Stomach smooth muscle (tissue), 2 donors: ENCODE measurements around the gene LRCH4.
A peak's percentile ranks its signal among the peaks of the same experiment; 100 is the strongest.

Experiments
- H3K27ac ChIP-seq: one replicate; pipeline ENCODE4 v1.7.0; 2013; ENCODE audit warnings: mild to moderate bottlenecking, low read length, inconsistent platforms
- H3K27me3 ChIP-seq, 2 donors: one replicate each; pipeline ENCODE4 v1.7.0; 2013; ENCODE audit warnings: low read length in 2 of 2; ENCODE audit not compliant: insufficient read depth in 2 of 2, control insufficient read depth in 1 of 2
- H3K36me3 ChIP-seq, 2 donors: one replicate each; pipeline ENCODE4 v1.7.0; 2013; ENCODE audit warnings: low read length in 2 of 2; ENCODE audit not compliant: control insufficient read depth in 2 of 2, insufficient read depth in 2 of 2
- H3K4me1 ChIP-seq: one replicate; pipeline ENCODE4 v1.7.0; 2013; ENCODE audit warnings: low read length; ENCODE audit not compliant: control insufficient read depth, insufficient read depth
- H3K4me3 ChIP-seq, 2 donors: one replicate each; pipeline ENCODE4 v1.7.0; 2013; ENCODE audit warnings: low read length in 2 of 2
- H3K9ac ChIP-seq, 2 donors: one replicate each; pipeline ENCODE4 v1.7.0; 2013; ENCODE audit warnings: low read length in 2 of 2, mild to moderate bottlenecking in 1 of 2
- H3K9me3 ChIP-seq, 2 donors: one replicate each; pipeline ENCODE4 v1.7.0; 2013; ENCODE audit warnings: low read length in 2 of 2; ENCODE audit not compliant: control insufficient read depth in 2 of 2
- donor health status: healthy.
- donor health status: Pancreatic carcinoma.

The LRCH4 gene

GRCh38 chr7:100590077-100590737, 4.3 kb upstream of the LRCH4 start:
- peaks cover 12% of the 10 kb centered on the region for H3K4me1 ChIP-seq
- no peak overlapping the region for H3K27ac ChIP-seq
- peaks cover 0 to 6% of the 10 kb centered on the region in 2 donors for H3K27me3 ChIP-seq
- H3K4me3 ChIP-seq = peak overlapping the region in 1 of 2 donors; percentile 54
- H3K9ac ChIP-seq = peak overlapping the region; percentile 1 to 29
- no peaks in the 10 kb centered on the region for H3K9me3 ChIP-seq
- no peaks in the 10 kb centered on the region for H3K36me3 ChIP-seq

- no peak overlapping the region for H3K27ac ChIP-seq
- H3K9ac ChIP-seq = peak overlapping the region in 1 of 2 donors; percentile 1
- H3K9me3 ChIP-seq = no peaks in the 10 kb centered on the region
- H3K4me1 ChIP-seq = peaks cover 20% of the 10 kb centered on the region
- peaks cover 0 to 6% of the 10 kb centered on the region in 2 donors for H3K27me3 ChIP-seq
- H3K4me3 ChIP-seq = peak overlapping the region in 1 of 2 donors; percentile 54
- H3K36me3 ChIP-seq = no peaks in the 10 kb centered on the region
Observed at GRCh38 chr7:100589341-100589947, 3.5 kb upstream of the LRCH4 start.

GRCh38 chr7:100588438-100588837, 2.5 kb upstream of the LRCH4 start:
- no peaks in the 10 kb centered on the region for H3K36me3 ChIP-seq
- H3K27me3 ChIP-seq = peaks cover 0 to 6% of the 10 kb centered on the region in 2 donors
- no peak overlapping the region for H3K4me3 ChIP-seq
- H3K9ac ChIP-seq = no peak overlapping the region
- H3K27ac ChIP-seq = no peak overlapping the region
- peaks cover 28% of the 10 kb centered on the region for H3K4me1 ChIP-seq
- no peaks in the 10 kb centered on the region for H3K9me3 ChIP-seq

DNA sequence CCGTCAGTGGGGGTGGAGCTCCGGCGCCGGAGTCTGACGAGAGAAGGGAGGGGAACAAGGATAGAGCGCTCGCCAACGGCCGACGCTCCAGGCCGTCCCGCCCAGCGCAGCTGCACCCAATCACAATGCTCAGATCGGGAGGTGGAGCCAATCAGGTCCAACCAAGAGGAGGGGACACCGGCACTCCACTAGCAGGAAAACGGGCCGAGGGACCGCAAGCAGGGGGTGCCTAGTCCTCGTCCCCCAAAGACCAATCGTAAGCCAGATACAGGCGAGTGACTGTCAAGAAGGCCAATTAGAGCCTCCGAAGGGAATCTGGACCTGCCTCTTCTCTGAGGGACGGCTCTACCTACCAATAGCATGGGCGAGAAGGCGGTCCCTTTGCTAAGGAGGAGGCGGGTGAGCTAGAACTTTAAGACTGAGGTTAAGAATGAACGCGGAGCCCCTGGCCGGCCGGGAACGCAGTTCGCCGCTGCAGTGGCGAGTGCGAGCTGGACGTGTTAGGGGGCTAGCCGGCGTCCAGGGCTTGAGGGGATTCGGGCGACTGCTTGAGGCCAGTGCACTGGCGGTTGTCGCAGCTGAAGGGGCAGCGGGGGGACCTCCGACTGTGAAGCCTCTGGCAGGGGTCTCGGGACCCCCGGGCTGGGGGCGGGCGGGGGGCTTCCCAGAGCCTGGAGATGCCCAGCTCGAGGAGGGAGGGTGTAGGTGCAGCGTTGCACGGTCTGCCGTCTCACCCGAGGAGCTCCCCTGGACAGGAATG, 517 bp upstream of the LRCH4 start, which contains the start of gene FBXO24:
Gene FBXO24 (plus strand): TSS at position 63 of the 760 bp plus-strand sequence. CDS start 298 bp downstream, at position 361.
- peaks cover 35% of the 10 kb centered on the region for H3K4me1 ChIP-seq
- H3K27ac ChIP-seq = peak within 1 kb of the TSS; percentile 82
- H3K4me3 ChIP-seq = peak within 1 kb of the TSS; percentile 90 to 94
- peak within 1 kb of the TSS; percentile 82 to 85 for H3K9ac ChIP-seq
- H3K9me3 ChIP-seq = no peaks in the 10 kb centered on the region
- peaks cover 0 to 6% of the 10 kb centered on the region in 2 donors for H3K27me3 ChIP-seq
- peaks cover 3 to 11% of the 10 kb centered on the region in 2 donors for H3K36me3 ChIP-seq

DNA sequence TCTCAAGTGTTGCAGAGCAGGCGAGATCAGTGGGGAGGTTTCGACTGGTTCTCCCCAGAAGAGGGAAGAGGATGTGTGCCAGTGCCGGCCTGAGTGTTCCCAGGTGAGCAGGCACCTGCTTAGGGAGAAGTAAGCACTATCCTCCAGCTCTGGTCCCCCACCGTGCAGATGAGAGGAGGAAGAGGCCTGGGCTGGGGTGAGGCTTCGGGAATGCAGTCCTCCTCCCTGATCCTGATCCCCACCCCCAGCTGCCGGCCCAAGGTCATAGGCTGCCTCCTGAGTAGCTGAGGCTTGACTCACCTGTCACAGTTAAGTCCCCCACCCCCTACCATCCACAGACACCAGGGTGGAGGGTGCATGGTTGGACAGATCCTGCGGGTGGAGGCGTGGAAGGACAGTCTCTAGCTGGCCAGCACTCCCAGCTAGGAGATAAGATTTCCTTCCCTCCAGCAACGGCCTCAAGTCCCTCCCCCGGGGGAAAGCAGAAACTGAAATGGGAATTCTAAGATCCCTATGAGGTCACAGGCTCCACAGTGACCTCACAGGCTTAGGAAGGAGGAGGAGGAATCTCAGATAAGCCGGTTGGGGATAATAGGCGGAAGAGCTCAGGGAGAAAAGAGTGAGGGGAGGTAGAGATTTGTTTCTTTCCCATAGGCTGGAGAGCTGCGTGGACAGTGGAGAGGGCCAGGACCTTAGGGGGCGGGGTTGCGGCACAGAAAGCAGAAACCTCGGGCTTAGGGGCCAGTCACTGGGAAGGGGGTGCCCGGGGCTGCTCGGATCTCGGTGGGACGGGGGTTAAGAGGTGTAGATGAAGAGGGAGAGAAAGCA, 1.0 kb downstream of the LRCH4 start:
- H3K36me3 ChIP-seq = peaks cover 19 to 27% of the 10 kb centered on the region in 2 donors
- peaks cover 32% of the 10 kb centered on the region for H3K4me1 ChIP-seq
- H3K9ac ChIP-seq = peak overlapping the region; percentile 82 to 85
- H3K27ac ChIP-seq = peak overlapping the region; percentile 76
- no peaks in the 10 kb centered on the region for H3K9me3 ChIP-seq
- peak overlapping the region; percentile 90 to 94 for H3K4me3 ChIP-seq
- H3K27me3 ChIP-seq = no peaks in the 10 kb centered on the region

DNA sequence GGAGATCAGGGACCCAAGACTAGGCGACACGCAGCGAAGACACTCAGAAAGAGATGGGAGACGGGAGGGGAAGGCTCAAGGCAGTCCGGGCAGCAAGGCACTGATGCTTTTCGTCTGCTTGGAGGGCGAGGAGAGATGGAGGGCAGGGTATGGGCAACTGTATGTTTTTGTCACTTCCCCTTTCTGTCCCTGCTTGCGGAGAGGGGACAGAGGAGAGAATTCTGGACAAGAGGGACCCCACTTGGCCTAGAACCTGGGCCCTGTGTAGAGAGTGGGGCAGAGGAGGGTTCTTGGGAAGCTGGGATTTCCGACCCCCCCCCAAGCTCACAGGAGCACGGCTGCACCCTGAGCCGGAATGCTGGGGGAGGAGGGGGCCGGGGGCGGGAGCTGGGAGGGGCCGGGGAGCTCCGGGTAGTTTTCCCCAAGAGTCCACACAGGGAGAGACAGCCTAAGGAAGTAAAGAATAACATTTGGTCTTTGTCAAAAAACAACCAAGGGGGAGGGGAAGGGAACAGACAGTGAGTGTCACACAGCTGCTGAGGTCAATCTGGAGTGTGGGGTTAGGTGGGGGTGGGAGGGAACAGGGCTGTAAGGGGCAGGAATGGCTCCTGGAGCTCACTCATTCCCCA, 1.8 kb downstream of the LRCH4 start:
- Histone ChIP-seq H3K36me3 (peaks cover 22 to 32% of the 10 kb centered on the region in 2 donors), H3K4me1 (peaks cover 28% of the 10 kb centered on the region), H3K4me3 (peak overlapping the region; percentile 90 to 94), H3K27ac (no peak overlapping the region), H3K9me3 (no peaks in the 10 kb centered on the region), H3K9ac (peak overlapping the region; percentile 82 to 85), H3K27me3 (no peaks in the 10 kb centered on the region)

DNA sequence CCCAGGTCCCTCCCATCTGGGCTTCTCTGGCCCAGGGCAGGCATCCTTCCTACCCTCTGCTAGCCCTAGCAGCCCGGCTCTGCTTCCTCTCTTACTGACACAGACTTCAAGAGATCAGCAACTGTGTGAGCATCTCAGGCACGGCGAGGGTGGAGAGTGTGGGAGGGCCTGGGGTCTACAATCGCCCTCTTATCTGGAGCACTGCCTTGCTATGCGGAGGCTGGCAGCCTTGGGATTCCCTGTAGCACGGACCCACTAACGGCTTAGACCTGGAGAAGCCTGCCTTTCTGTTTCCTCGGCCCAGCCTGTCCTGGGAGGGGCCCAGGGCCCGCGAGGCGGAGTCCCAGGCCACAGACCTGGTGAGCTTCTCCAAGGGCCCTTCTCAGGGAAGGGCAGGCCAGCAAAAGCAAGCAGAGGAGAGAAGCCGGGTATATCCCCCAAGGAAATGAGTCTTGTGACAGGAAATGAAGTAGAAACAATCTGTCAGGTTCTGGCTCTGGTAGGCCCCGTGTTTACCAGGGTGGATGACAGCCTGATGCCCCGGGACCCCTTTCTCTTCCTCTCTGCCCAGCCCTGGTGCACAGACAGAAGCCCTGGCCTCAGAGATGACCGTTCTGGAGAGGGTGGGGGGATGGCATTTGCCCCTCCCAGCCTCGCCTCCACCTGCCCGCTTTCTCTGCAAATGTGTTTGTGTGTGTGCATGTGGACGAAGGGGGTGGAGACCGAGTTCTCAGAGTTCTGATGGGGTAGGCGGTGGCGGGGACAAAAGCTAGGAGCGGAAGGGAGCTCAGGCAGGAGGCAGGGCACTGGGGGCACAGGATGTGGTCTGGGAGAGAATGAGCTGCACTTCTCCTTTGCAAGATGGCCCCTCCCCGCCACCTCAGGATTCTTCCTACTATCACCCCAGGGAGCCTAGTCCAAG, 2.5 kb downstream of the LRCH4 start:
- Histone ChIP-seq H3K27ac (no peak overlapping the region), H3K27me3 (no peaks in the 10 kb centered on the region), H3K9ac (peak overlapping the region; percentile 16 to 51), H3K36me3 (peaks cover 22 to 40% of the 10 kb centered on the region in 2 donors), H3K4me3 (peak overlapping the region; percentile 34 to 62), H3K9me3 (no peaks in the 10 kb centered on the region), H3K4me1 (peaks cover 26% of the 10 kb centered on the region)

DNA sequence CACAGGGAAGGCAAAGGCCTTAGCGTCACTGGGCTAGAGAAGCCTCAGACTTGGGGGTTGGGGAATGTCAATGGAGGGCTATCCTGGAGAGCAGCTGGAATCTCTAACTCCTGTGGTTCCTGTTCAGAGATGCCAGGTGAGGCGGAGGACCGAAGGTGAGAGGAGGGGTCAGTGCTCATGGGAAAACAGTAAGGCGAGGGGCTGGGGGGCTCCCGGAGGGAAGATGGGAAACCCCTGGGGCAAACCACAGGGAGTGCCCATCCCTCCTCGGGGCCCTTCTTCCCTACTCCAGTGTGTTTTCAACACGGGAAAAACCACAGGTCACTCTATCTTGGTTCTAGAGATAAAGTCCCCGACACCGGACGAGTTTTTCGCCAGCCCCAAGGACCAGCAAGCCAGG, 3.3 kb downstream of the LRCH4 start:
- H3K4me3 ChIP-seq = no peak overlapping the region
- H3K9ac ChIP-seq = no peak overlapping the region
- peaks cover 26% of the 10 kb centered on the region for H3K4me1 ChIP-seq
- H3K27me3 ChIP-seq = no peaks in the 10 kb centered on the region
- H3K9me3 ChIP-seq = no peaks in the 10 kb centered on the region
- H3K27ac ChIP-seq = no peak overlapping the region
- H3K36me3 ChIP-seq = peaks cover 22 to 47% of the 10 kb centered on the region in 2 donors

- Histone ChIP-seq H3K9me3 (no peaks in the 10 kb centered on the region), H3K27me3 (no peaks in the 10 kb centered on the region), H3K36me3 (peaks cover 22 to 48% of the 10 kb centered on the region in 2 donors), H3K4me3 (no peak overlapping the region), H3K27ac (no peak overlapping the region), H3K9ac (no peak overlapping the region), H3K4me1 (peaks cover 26% of the 10 kb centered on the region)
Observed at GRCh38 chr7:100582041-100582579, 3.8 kb downstream of the LRCH4 start.
